Ecto neural progenitor cell (in vitro differentiated cells): ENCODE data around the gene PI4KA.

Source experiments
- DNase-seq: peaks from one replicate; pipeline ENCODE4 v3.0.0-alpha.2; 2018; ENCODE audit warnings: low spot score

PI4KA gene

DNA sequence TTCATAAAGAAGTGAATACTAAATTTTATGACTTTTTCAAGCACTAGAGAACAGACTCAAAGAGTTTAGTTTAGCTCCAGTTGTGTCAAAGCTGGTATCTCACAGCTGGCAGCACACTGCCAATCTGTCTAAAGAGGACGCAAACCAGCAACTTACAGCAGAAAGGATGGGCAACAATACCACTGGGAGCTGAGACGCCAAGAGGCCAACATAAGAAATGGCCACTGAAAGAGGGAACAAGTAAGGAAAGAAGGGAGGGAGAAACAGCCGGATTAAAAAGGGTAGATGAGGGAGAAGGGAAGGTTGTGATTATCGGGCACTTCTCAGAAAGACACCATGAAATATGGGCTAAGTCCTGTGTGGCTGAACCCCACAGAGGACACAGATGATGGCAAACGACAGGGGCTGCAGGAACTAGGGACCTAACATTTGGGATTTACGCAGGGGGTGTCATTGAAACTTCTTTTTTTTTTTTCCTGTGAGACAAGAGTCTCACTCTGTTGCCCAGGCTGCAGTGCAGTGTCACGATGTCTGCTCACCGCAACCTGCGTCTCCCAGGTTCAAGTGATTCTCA is 43.0 kb downstream of the PI4KA start:
- no peak for DNase-seq

- no peak for DNase-seq
These were observed 44.3 kb downstream of the PI4KA start for GRCh38 chr22:20814221-20814808.

DNA sequence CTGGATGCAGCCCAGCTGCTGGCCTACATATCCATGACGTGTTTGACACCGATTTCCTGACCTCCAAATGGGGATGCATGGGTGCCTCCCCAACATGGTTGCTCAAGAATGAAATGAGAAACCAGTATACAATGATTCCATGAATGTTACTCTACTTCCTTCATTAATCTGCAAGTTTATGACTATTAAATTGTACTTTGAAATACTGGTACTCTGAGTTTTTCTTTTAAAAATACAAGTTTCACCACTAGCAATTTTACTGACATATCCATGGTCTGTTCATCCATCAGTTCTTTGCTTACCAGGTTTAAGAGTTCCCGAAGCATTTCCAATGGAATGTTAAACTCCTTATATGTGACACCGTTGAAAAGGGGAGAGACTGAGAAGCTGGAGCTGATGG is 45.6 kb downstream of the PI4KA start:
- no peak for DNase-seq

DNA sequence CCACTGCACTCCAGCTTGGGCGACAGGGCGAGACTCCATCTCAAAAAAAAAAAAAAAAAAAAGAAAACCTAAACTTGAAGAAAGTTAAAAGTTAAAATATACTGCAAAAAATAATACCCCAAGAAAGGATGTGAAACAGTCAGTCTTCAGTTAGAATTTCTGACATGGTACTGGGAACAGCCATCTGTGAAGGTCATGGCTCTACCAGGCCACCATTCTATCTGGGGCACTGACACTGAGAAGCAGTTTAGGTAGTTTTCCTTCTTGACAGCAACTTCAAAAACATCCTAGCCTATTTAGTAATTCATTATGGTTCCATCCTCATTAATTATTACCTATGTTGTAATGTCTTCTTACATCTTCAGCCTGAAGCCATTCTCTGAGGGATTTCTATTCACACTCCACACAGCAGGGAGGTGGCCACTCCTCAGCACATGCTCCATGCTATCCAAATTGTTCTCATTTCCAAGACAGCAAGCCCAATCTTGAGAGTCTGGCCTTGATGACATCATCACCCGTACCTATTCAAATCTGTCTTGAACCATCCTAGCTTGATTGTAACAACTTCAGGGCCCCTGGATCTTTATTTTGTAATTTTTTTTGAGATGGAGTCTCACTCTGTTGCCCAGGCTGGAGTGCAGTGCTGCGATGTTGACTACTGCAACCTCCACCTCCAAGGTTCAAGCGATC is 46.5 kb downstream of the PI4KA start:
- DNase-seq = no peak

GRCh38 chr22:20811171-20811570 is 47.4 kb downstream of the PI4KA start:
- DNase-seq = no peak

DNA sequence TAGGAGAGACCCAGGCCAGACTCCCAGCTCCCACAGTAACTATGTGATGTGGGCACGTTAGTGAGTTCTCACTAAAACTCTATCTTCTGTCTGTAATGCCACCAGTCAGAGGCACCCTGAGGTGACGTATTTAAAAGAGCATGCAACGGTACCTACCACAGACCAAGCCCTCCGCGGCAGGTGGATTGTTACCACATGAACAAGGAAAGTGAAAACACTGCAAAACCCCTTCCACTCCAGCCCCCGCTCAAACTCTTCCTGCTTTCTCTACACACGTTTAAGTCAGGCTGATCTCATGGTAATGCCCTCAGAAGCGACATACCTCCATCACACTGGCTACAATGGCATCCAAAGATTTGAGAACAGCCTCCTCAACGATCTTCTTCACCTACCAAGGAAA is 48.0 kb downstream of the PI4KA start:
- DNase-seq = no peak

GRCh38 chr22:20809538-20810185 is 48.9 kb downstream of the PI4KA start:
- no peak for DNase-seq

GRCh38 chr22:20808844-20809243 is 49.8 kb downstream of the PI4KA start:
- no peak for DNase-seq

DNA sequence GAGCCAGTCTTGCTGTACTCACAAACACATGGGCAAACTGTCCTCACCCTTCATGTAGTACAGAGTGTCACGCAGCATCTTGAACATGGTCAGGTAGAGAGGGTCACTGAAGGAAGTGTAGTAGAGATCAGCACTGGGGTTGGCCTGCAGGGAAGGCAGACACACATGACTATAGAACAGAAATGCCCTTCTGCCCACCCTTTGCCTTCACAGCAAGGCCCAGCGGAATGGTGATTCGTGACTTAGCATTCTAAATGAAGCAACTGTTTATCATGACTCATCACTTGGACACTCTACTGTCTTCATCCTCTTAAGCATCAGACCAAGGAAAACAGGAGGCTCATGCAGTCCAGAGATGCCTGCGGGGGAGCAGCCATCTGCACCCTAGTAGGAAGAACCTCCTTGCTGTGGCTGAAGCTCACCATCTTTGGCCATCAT is 51.3 kb downstream of the PI4KA start:
- DNase-seq = no peak

GRCh38 chr22:20805972-20806471 is 52.6 kb downstream of the PI4KA start:
- DNase-seq = no peak

DNA sequence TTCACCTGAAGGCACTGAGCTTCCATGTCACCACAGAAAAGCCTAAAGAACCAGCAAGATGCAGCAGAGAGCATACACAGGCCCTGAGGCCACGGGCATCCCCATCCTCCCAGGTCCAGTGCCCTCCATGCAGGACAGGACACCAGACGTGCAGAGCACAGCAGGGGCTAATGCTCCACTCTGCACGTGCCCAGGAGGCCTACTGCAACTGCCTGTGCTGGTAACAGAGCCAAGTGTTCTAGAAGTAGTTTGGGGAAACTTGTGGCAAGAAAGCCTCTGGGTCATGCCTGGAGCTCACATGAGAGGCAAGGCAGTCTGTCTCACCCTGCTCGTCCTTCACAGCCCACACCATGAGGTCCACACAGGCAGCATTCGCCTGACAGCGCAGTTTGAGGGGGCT is 54.0 kb downstream of the PI4KA start:
- DNase-seq = no peak

DNA sequence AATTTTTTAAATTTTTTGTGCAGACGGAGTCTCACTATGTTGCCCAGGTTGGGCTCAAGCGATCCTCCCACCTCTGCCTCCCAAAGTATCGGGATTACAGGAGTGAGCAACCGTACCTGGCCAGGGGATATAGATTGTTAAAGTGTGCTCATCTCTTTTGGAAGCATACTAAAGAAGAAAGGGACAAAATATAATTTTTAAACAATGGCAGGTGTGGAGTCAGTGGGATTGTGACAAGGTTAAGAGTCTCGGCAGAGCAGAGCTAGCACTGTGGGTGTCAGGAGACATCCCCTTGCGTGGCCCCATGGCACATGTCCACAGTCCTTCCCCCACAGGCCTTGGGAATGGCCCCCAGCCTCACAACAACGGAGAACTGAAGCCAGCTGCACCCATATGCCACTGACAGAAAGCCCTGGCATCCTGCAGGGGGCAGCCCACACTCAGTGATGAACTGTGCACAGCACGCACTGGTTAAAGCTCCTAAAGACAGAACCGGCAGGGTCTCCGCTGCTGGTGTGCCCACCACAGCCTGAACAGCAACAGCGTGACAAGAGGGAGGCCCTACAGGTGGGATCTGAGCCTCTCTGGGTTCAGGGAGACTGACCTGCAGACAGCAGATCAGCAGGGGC is 54.8 kb downstream of the PI4KA start:
- peak; percentile 55 for DNase-seq

DNA sequence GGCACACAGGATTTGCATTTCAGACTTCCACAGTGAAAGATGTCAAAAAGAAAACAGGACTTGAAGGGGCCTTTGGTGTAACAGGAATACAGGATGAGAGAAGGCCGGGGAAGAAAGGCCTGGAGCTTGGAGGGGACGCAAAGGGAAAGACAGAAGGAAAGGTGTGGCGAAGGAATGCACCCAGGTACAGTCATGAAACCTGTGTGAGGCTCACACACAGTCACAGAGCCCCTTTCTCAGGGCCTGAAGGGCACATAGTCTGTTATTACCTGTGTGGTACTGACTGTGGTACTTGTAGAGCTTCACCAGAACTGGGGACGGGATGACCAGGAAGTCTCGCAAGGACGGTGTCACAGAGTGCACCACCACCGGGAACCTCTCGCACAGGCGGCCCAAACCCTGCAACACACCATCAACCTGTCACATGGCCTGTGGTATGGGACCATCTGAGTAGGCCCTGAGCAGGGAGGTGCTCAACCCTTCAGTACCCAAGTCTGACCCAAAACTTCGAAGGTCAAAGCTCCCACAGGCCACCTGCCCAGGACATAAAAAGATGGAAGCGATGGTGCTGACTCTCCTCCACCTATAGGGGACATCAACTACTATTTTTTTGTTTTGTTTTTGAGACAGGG is 55.6 kb downstream of the PI4KA start:
- DNase-seq = no peak

- no peak for DNase-seq
These were observed 56.2 kb downstream of the PI4KA start for GRCh38 chr22:20802452-20802851.

GRCh38 chr22:20799449-20799848 is 59.2 kb downstream of the PI4KA start:
- no peak for DNase-seq

DNA sequence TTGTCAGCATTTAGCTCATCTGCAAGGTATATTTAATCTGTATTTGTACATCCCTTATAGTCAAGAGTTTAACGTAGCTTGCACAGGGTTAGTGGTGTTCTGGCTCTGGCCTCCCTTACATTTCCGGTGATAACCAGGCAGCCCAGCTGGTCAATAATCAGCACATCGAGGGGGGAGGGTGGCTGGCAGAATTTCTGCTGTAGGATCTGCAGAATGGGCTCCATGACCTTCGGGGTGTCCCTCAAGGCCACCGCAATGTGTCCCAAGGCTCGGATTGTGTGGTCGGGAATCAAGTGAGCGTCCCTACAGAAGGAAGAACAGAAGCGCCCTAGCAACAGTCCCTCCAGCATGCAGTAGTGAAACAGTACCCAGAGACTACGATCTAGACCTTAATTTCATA is 59.6 kb downstream of the PI4KA start:
- no peak for DNase-seq

- DNase-seq = no peak
These were observed 60.4 kb downstream of the PI4KA start for GRCh38 chr22:20798218-20798617.

- no peak for DNase-seq
These were observed 61.9 kb downstream of the PI4KA start for GRCh38 chr22:20796731-20797130.

- no peak for DNase-seq
These were observed 63.8 kb downstream of the PI4KA start for GRCh38 chr22:20794650-20795413.

DNA sequence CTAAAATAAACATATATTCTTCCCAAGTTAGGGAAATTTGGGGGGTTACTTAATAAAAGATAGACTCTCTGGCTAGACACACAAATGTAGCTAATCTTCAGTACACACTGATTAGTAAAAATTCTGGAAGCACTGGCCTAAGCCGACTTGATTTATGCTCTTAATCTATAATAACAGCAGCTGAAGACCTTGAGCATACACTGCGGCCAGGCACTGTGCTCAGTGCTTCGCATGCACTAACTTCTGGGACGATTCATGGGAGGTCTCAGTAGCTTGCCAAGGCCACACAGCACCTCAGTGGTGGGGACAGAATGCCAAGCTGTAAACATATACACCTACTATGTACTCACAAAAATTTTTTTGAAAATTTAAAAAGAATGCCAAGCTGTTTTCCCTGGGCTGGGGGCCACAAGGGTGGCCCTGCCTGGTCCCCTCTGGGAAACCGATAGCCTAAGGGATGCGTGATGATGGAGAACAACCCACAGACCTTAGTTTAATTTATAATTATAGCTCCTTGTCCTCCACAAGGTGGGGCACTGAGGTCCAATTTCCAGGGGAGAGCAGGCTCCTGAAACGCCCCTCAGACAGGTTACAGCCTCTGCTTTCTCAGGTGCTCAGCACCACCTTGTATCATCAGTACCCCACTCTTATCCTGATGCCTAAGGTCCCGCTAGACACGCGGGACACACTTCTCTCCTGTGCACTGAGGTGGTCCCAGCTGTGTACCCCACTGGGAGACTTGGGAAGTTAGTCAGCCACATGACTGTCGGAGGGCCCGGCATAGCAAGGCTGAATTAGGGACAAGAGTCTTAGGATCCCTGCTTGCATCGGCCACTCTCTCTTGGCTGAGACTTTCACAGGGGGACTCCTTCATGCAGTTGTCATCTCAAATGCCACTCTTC is 64.6 kb downstream of the PI4KA start:
- no peak for DNase-seq
